Suprapubic skin (tissue), 4 donors: ENCODE results near the gene CAAP1.

Experiments used
- EP300 ChIP-seq: sonication (generic); formaldehyde crosslinking; IDR thresholded peaks from one replicate; pipeline ENCODE4 v1.6.1; 2017; ENCODE audit warnings: antibody characterized with exemption
- POLR2AphosphoS5 ChIP-seq, 3 donors: sonication (generic); formaldehyde crosslinking; IDR thresholded peaks; one replicate each; pipeline ENCODE4 v1.6.1; 2017; ENCODE audit warnings: antibody characterized with exemption in 3 of 3
- TF ChIP-seq, protein P1 (sequence below), 2 donors: fragments of 200-600 bp in 1 of 2; fragments of 450-650 bp in 1 of 2; sonication (generic) in 1 of 2; IDR thresholded peaks; one replicate each; pipeline ENCODE4 v1.5.1; 2016 to 2019; ENCODE audit warnings: antibody characterized with exemption in 2 of 2, mild to moderate bottlenecking in 1 of 2, moderate library complexity in 1 of 2

- TF ChIP-seq POLR2AphosphoS5 (IDR thresholded peaks at IDR 0.05) = no peak
- no peak for TF ChIP-seq EP300
- TF ChIP-seq, protein P1, sequence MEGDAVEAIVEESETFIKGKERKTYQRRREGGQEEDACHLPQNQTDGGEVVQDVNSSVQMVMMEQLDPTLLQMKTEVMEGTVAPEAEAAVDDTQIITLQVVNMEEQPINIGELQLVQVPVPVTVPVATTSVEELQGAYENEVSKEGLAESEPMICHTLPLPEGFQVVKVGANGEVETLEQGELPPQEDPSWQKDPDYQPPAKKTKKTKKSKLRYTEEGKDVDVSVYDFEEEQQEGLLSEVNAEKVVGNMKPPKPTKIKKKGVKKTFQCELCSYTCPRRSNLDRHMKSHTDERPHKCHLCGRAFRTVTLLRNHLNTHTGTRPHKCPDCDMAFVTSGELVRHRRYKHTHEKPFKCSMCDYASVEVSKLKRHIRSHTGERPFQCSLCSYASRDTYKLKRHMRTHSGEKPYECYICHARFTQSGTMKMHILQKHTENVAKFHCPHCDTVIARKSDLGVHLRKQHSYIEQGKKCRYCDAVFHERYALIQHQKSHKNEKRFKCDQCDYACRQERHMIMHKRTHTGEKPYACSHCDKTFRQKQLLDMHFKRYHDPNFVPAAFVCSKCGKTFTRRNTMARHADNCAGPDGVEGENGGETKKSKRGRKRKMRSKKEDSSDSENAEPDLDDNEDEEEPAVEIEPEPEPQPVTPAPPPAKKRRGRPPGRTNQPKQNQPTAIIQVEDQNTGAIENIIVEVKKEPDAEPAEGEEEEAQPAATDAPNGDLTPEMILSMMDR (IDR thresholded peaks at IDR 0.05) = no peak
Observed at GRCh38 chr9:26893030-26893676, 551 bp upstream of the CAAP1 start.
